Epithelial cell of esophagus (primary cell): ENCODE data around the gene DDX28.
A peak's percentile ranks its signal among the peaks of the same experiment; 100 is the strongest.

ENCODE experiments used
- DNase-seq: peaks from one replicate; pipeline ENCODE4 v3.0.0; 2010; ENCODE audit warnings: low read depth
- H3K4me3 ChIP-seq: 2 replicates; pipeline ENCODE4 v1.5.1; 2011; ENCODE audit warnings: mild to moderate bottlenecking, low read length, control low read depth
- CTCF ChIP-seq: IDR thresholded peaks from 2 replicates; pipeline ENCODE4 v1.5.1; 2011; ENCODE audit warnings: low read depth, mild to moderate bottlenecking, low read length, control low read depth, inconsistent platforms; ENCODE audit not compliant: insufficient read depth; ENCODE audit errors: missing control alignments

Gene DDX28

GRCh38 chr16:68068926-68069325, 45.9 kb upstream of the DDX28 start:
- H3K4me3 ChIP-seq, result no peak overlapping the region
- no peak for TF ChIP-seq CTCF
- no peak for DNase-seq

GRCh38 chr16:68066763-68067162, 43.7 kb upstream of the DDX28 start:
- no peak for TF ChIP-seq CTCF
- no peak overlapping the region for H3K4me3 ChIP-seq

GRCh38 chr16:68065716-68066305, 42.8 kb upstream of the DDX28 start:
- no peak for TF ChIP-seq CTCF
- DNase-seq, result peak; percentile 36
- no peak overlapping the region for H3K4me3 ChIP-seq

More at GRCh38 chr16:68066763-68067162, 43.7 kb upstream of the DDX28 start:
- DNase-seq, result no peak

- no peak overlapping the region for H3K4me3 ChIP-seq
- TF ChIP-seq CTCF, result peak; percentile 85
- DNase-seq, result peak; percentile 80
Observed at GRCh38 chr16:68064791-68065365, 41.8 kb upstream of the DDX28 start.

GRCh38 chr16:68062910-68063393, 39.9 kb upstream of the DDX28 start:
- no peak overlapping the region for H3K4me3 ChIP-seq
- no peak for DNase-seq
- no peak for TF ChIP-seq CTCF

DNA sequence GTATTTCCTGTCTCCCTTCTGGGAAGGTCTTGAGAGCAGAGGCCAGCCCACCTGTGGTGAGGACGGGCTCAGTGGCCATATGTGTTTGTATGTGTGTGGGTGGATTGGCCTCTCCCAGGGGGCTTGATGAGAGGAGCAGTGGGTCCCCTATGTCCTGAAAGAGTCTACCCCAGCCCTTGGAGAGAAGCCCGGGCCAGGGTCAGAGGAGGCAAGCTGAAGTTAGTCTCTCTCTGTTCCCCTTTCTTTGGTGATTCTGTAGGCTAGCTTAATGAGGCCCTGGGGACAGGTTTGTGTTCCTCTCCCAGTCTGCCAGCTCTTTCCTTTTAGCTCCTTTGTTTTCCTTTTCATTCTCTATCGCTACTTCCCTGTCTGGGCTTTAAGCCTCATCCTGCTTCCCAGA, 38.4 kb upstream of the DDX28 start:
- TF ChIP-seq CTCF, result no peak

DNA sequence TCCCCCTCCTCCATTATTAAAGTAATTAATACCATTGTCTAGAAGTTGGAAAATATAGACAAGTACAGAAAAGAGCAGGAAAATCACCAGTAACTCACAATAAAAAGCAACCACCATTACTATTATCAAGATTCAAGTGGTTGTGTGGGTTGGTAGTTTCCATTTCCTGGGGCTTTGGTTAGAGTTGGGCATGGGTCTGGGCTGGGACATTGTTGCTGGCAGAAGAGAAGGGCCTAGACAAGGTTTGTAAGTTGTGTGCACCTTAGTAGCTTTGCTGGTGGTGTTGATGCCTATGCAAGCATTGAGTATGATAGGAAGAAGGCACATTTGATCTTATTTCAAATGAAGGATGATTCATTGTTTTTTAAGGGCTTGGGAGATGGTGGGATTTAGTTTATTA, 36.8 kb upstream of the DDX28 start:
- no peak for DNase-seq
- no peak for TF ChIP-seq CTCF
- no peak overlapping the region for H3K4me3 ChIP-seq

More for the DNA sequence above, 38.4 kb upstream of the DDX28 start:
- DNase-seq, result no peak
- no peak overlapping the region for H3K4me3 ChIP-seq
